Measurements from ENCODE around the gene SP1.

Gene SP1

DNA sequence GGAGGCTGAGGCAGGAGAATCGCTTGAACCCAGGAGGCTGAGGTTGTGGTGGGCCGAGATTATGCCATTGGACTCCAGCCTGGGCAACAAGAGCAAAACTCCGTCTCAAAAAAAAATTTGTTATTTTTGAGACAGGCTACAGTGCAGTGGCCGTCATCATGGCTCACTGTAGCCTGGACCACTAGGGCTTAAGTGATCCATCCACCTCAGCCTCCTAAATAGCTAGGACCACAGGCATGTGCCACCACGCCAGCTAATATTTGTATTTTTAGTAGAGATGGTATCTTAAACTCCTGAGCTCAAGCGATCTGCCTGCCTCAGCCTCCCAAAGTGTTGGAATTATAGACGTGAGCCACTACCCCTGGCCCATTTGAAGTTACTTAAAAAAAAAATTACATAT, 71.0 kb downstream of the SP1 start:
- no peak overlapping the region for H3K27ac Mint-ChIP-seq (ENCODE audit: low read depth)
- ATAC-seq (replicated peaks; ENCODE audit: extremely low read depth, poor library complexity, severe bottlenecking) (no peak), DNase-seq (ENCODE audit: low spot score in 2 of 2) (no peak)
- H3K9me3 Mint-ChIP-seq = no peaks in the 10 kb centered on the region
- no peak overlapping the region for H3K4me3 Mint-ChIP-seq
- peaks cover 54% of the 10 kb centered on the region for H3K36me3 Mint-ChIP-seq (ENCODE audit: insufficient read depth)
- H3K4me1 Mint-ChIP-seq = peaks cover 38% of the 10 kb centered on the region
- no peaks in the 10 kb centered on the region for H3K27me3 Mint-ChIP-seq

DNA sequence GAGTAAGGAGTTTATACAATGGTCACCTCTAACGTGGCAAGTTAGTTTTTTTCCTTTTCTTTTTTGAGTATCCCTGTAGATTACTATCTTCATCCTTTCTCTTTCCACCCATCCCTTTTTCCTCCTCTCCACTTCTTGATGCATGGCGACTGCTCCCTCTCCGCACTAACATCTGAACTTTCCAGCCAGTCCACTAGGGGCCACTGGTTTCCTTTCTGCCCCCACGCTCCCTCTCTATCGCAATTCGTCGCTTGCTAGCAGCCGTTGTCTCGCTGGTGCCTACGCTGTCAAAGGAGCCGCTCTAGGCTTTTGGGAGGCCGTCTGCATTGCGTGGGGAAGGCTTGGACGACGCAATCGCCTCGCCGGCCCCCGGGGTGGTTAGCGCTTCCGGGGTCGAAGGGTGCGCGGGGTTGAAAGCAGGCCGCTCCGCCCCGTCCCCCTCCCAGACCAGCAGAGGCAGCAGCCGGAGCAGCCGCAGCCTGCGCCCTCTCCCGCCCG, 71.7 kb downstream of the SP1 start, which contains the start of gene PCBP2:
Gene PCBP2 (plus strand): TSS at position 442 of the 498 bp plus-strand sequence. CDS start 2,699 bp downstream, outside the sequence.
- H3K9me3 Mint-ChIP-seq = no peaks in the 10 kb centered on the region

DNA sequence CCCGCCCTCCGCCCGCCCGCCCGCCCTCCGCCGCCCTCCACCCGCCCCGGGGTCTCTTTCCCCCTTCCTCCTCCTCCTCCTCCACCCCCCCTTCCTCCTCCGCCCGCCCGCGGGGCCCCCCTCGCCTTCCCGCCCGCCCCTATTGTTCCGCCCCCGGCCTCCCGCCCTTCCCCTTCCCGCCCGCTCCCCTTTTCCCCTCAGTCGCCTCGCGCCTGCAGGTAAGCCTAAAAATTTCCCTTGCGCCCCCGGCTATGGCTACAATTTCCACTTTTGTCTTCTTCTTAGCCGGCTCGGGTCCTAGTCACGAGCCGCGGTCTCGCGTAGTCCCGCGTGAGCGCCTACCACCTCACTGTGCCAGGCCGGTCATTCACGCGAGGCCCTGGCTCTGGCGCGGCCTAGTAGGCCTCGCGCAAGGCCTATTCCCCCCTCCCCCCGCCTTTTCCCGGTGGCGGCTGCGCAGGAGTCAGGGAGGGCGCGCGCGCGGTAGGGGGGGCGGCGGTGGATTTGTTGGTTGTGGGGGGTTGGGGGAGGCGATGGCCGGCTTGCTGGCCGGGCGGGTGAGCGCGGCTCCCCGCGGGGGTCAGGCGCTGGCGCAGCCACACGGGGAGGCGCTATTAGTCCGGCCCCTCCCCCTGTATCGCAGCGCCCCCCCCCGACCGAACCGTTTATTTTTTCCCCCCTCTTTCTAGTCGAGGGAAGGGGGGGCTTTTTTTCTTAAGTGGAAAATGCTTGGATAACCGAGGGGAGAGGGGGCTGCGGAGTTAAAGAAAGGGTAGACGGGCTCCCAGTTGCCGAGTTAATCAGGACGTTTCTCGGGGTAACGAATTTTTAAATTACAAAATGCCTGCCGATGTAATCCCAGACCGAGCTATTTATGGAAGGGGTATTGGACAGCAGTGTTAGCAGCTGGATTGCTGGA, 72.4 kb downstream of the SP1 start:
- Mint-ChIP-seq H3K27ac (ENCODE audit: low read depth) (peak overlapping the region; percentile 97), H3K27me3 (no peaks in the 10 kb centered on the region), H3K4me1 (peaks cover 30% of the 10 kb centered on the region), H3K4me3 (peak overlapping the region; percentile 88), H3K9me3 (no peaks in the 10 kb centered on the region), H3K36me3 (ENCODE audit: insufficient read depth) (peaks cover 58% of the 10 kb centered on the region)
- peak; percentile 34 for ATAC-seq (replicated peaks; ENCODE audit: extremely low read depth, poor library complexity, severe bottlenecking)
- DNase-seq (ENCODE audit: low spot score in 2 of 2) = peak; percentile 72 to 80

More for the DNA sequence above, 71.7 kb downstream of the SP1 start, which contains the start of gene PCBP2:
- DNase-seq (ENCODE audit: low spot score in 2 of 2) = peak; percentile 87 to 97
- Mint-ChIP-seq H3K36me3 (ENCODE audit: insufficient read depth) (peaks cover 55% of the 10 kb centered on the region), H3K4me3 (peak within 1 kb of the TSS; percentile 88), H3K27me3 (no peaks in the 10 kb centered on the region), H3K27ac (ENCODE audit: low read depth) (peak within 1 kb of the TSS; percentile 97), H3K4me1 (peaks cover 30% of the 10 kb centered on the region)
- ATAC-seq (replicated peaks; ENCODE audit: extremely low read depth, poor library complexity, severe bottlenecking) = peak; percentile 98

DNA sequence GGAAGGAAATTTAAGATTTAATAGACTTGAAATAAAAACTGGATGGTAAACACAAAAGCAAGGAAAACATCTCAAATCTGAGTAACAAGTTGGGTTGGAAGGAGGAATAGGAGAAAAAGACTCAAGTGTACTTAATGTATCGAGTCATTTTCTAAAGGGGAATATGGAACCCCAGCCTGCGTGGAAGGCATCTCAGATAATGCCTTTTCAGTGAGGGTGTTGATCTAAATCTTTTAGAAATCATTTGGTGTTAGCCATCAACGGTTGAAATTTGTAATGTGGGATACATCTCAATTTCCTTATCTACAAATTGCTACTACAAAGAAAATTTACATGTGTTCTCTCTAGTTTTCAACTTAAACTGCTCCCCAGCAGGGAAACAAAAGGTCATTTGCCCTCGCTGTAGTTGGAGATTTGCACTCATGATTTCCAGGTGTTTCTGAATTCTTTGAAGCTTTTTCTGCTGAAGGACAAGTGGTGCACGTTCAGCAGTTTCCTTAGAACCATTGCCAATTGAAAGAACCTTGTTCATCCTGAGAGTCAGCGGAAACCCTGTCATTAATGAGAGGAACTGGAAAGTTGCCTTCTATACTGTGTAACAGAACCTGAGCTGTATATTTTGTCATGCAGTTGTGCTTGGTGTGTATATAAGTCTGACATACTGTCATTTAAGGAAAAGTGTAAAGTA, 74.1 kb downstream of the SP1 start:
- Mint-ChIP-seq H3K9me3 (no peaks in the 10 kb centered on the region), H3K27ac (ENCODE audit: low read depth) (peak overlapping the region; percentile 97), H3K4me1 (peaks cover 30% of the 10 kb centered on the region), H3K4me3 (peak overlapping the region; percentile 88), H3K36me3 (ENCODE audit: insufficient read depth) (peaks cover 68% of the 10 kb centered on the region), H3K27me3 (no peaks in the 10 kb centered on the region)
- ATAC-seq (replicated peaks; ENCODE audit: extremely low read depth, poor library complexity, severe bottlenecking) (no peak), DNase-seq (ENCODE audit: low spot score in 2 of 2) (no peak)

DNA sequence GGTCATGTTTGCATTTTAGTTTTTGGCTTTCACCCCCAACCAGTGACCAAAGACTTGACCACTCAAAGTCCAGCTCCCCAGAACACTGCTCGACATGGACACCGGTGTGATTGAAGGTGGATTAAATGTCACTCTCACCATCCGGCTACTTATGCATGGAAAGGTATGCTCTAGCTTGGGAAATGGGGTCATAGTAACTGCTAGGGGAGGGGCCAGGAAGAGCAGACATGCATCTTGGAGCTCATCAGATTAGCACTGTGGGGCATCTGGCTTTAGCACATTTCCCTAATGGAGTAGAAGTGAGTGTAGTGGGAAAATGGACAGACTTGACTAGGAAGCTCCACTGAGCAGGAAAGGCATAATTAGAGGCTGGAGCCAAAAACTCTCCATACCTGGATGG, 74.7 kb downstream of the SP1 start:
- DNase-seq (ENCODE audit: low spot score in 2 of 2) = no peak
- H3K4me1 Mint-ChIP-seq = peaks cover 31% of the 10 kb centered on the region
- ATAC-seq (replicated peaks; ENCODE audit: extremely low read depth, poor library complexity, severe bottlenecking) = no peak
- no peaks in the 10 kb centered on the region for H3K9me3 Mint-ChIP-seq
- H3K4me3 Mint-ChIP-seq = peak overlapping the region; percentile 88
- no peak overlapping the region for H3K27ac Mint-ChIP-seq (ENCODE audit: low read depth)
- H3K36me3 Mint-ChIP-seq (ENCODE audit: insufficient read depth) = peaks cover 71% of the 10 kb centered on the region
- H3K27me3 Mint-ChIP-seq = no peaks in the 10 kb centered on the region

DNA sequence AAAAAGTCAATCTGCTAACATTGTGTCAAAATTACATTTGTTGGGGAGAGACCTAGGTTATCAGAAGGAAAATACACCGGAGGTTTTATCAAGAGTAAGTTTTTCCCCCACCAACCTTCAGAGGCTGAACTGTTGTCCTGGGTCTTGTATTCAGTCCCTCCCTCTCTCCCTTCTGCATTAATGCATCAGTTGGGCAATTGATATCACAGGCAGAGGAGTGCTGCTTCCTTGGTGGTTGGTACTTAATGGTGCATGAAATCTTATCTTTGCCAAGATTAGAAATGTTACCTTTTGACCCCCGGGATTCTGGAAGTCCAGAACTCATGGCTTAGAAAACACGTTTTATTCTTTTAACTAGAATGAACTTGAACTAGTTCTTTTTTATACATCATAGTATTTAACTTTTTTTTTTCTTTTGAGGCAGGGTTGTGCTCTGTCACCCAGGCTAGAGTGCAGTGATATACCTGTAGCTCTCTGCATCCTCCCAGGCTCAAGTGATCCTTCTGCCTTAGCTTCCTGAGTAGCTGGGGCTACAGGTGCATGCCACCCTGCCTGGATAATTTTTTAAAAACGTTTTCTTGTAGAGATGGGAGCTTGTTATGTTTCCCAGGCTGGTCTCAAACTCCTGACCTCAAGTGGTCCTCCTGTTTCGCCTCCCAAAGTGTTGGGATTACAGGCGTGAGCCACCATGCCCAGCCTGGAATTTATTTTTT, 76.8 kb downstream of the SP1 start:
- Mint-ChIP-seq H3K4me1 (peaks cover 41% of the 10 kb centered on the region), H3K36me3 (ENCODE audit: insufficient read depth) (peaks cover 90% of the 10 kb centered on the region), H3K4me3 (no peak overlapping the region), H3K27me3 (no peaks in the 10 kb centered on the region), H3K27ac (ENCODE audit: low read depth) (no peak overlapping the region), H3K9me3 (no peaks in the 10 kb centered on the region)
- no peak for DNase-seq (ENCODE audit: low spot score in 2 of 2)
- no peak for ATAC-seq (replicated peaks; ENCODE audit: extremely low read depth, poor library complexity, severe bottlenecking)

DNA sequence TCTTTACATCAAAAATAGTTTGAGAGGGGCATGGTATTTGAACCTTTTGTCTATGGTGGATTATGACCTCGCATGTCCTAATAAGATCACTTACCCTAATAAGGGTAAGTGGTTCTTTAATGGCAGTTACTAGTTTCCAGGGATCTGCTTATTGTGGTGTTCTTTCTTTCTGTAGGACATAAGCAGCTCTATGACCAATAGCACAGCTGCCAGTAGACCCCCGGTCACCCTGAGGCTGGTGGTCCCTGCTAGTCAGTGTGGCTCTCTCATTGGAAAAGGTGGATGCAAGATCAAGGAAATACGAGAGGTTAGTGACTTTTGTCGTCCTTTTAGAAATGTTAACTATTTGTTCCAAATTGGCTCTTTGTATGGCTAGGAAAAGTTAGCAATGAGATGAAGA, 79.1 kb downstream of the SP1 start:
- no peak overlapping the region for H3K27ac Mint-ChIP-seq (ENCODE audit: low read depth)
- ATAC-seq (replicated peaks; ENCODE audit: extremely low read depth, poor library complexity, severe bottlenecking) (no peak), DNase-seq (ENCODE audit: low spot score in 2 of 2) (no peak)
- H3K27me3 Mint-ChIP-seq = no peaks in the 10 kb centered on the region
- H3K36me3 Mint-ChIP-seq (ENCODE audit: insufficient read depth) = peaks cover 94% of the 10 kb centered on the region
- H3K4me1 Mint-ChIP-seq = peaks cover 46% of the 10 kb centered on the region
- H3K9me3 Mint-ChIP-seq = no peaks in the 10 kb centered on the region
- peak overlapping the region; percentile 28 for H3K4me3 Mint-ChIP-seq

DNA sequence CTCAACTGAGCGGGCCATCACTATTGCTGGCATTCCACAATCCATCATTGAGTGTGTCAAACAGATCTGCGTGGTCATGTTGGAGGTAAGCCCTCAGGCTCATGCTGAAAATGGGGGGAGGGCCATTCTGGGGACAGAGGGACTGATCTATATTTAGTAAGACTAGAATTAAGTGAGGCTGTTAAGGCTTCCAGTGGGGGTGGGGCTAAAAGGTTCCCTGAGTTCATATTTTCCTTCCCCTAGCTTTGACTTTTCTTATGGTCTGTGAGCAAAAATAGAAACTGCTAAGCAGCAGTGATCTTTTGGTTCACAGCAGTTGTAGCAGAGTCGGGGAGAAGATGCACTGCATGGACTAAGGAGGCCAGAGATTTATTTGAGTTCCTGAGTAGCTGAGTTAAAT, 81.1 kb downstream of the SP1 start:
- DNase-seq (ENCODE audit: low spot score in 2 of 2) (no peak), ATAC-seq (replicated peaks; ENCODE audit: extremely low read depth, poor library complexity, severe bottlenecking) (no peak)
- Mint-ChIP-seq H3K4me3 (no peak overlapping the region), H3K27ac (ENCODE audit: low read depth) (peak overlapping the region; percentile 29), H3K27me3 (no peaks in the 10 kb centered on the region), H3K9me3 (no peaks in the 10 kb centered on the region), H3K36me3 (ENCODE audit: insufficient read depth) (peaks cover 94% of the 10 kb centered on the region), H3K4me1 (peaks cover 44% of the 10 kb centered on the region)

DNA sequence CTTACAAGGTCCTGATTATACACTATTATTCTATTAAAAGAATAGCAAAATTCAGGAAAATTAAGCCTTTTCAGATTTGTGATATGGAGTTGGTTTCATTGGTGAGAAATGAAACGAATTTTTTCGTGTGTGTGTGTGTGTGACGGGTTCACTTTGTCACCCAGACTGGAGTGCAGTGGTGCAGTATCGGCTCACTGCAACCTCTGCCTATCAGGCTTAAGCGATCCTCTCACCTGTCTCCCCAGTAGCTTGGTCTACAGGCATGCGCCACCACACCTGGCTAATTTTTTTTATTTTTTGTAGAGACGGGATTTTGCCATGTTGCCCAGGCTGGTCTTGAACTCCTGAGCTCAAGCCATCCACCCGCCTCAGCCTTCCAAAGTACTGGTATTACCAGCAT, 81.6 kb downstream of the SP1 start:
- ATAC-seq (replicated peaks; ENCODE audit: extremely low read depth, poor library complexity, severe bottlenecking) (no peak), DNase-seq (ENCODE audit: low spot score in 2 of 2) (no peak)
- Mint-ChIP-seq H3K27me3 (no peaks in the 10 kb centered on the region), H3K4me3 (no peak overlapping the region), H3K36me3 (ENCODE audit: insufficient read depth) (peaks cover 94% of the 10 kb centered on the region), H3K9me3 (no peaks in the 10 kb centered on the region), H3K27ac (ENCODE audit: low read depth) (no peak overlapping the region), H3K4me1 (peaks cover 46% of the 10 kb centered on the region)

DNA sequence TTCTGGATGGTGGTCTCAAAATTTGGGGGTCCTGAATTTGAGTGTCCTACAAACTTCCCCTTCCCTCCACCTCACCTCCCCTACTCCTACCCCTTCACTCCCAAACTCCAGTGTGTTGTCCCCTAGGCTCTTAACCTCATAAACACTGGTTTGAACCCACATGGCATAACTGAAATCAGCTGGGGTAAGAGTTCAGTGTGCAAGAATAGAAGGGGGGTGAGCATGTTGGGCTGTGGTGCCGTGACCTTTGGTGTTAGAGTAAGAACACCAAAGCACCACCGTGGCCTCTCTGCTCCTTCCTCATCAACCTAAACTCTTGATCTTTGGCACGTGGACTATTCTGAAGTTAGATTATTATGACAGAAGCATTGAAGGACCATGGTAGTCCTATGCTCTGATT, 83.0 kb downstream of the SP1 start:
- no peak overlapping the region for H3K4me3 Mint-ChIP-seq
- H3K27ac Mint-ChIP-seq (ENCODE audit: low read depth) = no peak overlapping the region
- peaks cover 99% of the 10 kb centered on the region for H3K36me3 Mint-ChIP-seq (ENCODE audit: insufficient read depth)

DNA sequence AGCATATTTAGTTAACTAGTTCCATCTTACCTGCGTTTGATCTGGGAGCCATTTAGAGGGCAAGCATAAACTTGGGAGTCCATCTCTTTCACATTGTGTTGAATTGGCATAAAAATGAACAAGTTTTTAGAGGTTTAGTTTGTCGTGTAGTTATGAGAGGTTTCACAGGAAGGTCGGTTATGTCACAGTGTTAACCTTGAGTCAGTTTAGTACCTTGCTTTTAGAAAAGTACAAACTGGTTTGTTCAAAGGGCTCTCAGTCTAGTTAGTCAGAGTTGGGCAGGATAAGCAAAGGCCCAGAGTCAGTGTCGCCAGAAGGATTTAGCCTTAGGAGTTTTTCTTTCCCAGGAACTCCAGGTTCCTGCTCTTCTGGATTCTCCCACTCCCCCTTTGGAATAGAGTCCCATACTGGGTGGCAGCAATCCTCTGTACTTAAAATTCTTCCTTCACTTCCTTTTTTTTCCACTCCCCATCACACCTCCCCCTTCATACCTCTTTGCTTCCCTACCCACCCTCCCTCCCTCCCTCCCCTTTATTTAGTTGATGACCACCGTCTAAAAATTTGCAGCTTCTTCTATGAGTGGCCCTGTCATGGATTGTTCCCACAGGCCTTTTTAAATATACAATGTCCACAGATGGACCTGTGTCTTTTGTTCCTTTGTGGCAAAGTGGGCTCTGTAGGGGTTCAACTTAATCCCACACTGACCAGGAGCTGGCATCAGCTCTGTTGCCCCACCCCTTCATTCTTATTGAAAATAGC, 84.0 kb downstream of the SP1 start:
- ATAC-seq (replicated peaks; ENCODE audit: extremely low read depth, poor library complexity, severe bottlenecking) = no peak

More for the DNA sequence above, 83.0 kb downstream of the SP1 start:
- H3K27me3 Mint-ChIP-seq = no peaks in the 10 kb centered on the region
- peaks cover 52% of the 10 kb centered on the region for H3K4me1 Mint-ChIP-seq
- ATAC-seq (replicated peaks; ENCODE audit: extremely low read depth, poor library complexity, severe bottlenecking) = no peak
- DNase-seq (ENCODE audit: low spot score in 2 of 2) = no peak
- no peaks in the 10 kb centered on the region for H3K9me3 Mint-ChIP-seq

More for the DNA sequence above, 84.0 kb downstream of the SP1 start:
- no peak for DNase-seq (ENCODE audit: low spot score in 2 of 2)
- Mint-ChIP-seq H3K4me1 (peaks cover 52% of the 10 kb centered on the region), H3K27ac (ENCODE audit: low read depth) (peak overlapping the region; percentile 79), H3K4me3 (no peak overlapping the region), H3K36me3 (ENCODE audit: insufficient read depth) (peaks cover 99% of the 10 kb centered on the region), H3K9me3 (no peaks in the 10 kb centered on the region), H3K27me3 (no peaks in the 10 kb centered on the region)
